Right ventricle myocardium inferior (tissue), 1 donor: ENCODE data around the gene RPS21. TPM values are rescaled to one million over a fixed set of nuclear protein-coding genes. Genes with fewer than 3 reads are reported as not detected.

Experiments used
- ATAC-seq: fragments of 200-7000 bp; cut with Tn5 transposase; one replicate; pipeline ENCODE4 v1.9.1; 2020; ENCODE audit warnings: mild to moderate bottlenecking, moderate library complexity
- DNase-seq: peaks from one replicate; pipeline ENCODE4 v3.0.0; 2021; ENCODE audit errors: missing footprints
- intact Hi-C: fragments of 100-400 bp; cut with DNase I; formaldehyde crosslinking; loops from one replicate; pipeline ENCODE4 v1.11.0; 2022
- total RNA-seq: library from RNA; stranded (reverse); fragmentation: NEBNext Ultra II Directional; extraction: Animal tissue kit (Norgen Biotek cat#: 25700); gene quantifications from one replicate; pipeline ENCODE4 v1.2.1, GENCODE V29; 2021
- donor health status: DM: no; HTN: yes; CAD: no; lungs with severe emphysema.

The RPS21 gene
- total RNA-seq, 1 donor from 2014 or later, result 782 TPM

GRCh38 chr20:62389601-62390087, 2.7 kb downstream of the RPS21 start:
- DNase-seq (no peak), ATAC-seq (no peak)
- intact Hi-C loops, result loop anchor here (10.0 kb wide), 3 partner anchors 205 to 405 kb away; partner anchors contain the start of genes MRGBP and MTG2

GRCh38 chr20:62390317-62391164, 3.6 kb downstream of the RPS21 start:
- intact Hi-C loops, result no loop called here

GRCh38 chr20:62391165-62392076, 4.5 kb downstream of the RPS21 start:
- no peak for ATAC-seq
- intact Hi-C loops, result no loop called here
- DNase-seq, result no peak

More at GRCh38 chr20:62390317-62391164, 3.6 kb downstream of the RPS21 start:
- no peak for ATAC-seq
- DNase-seq, result no peak

GRCh38 chr20:62392077-62392418, 5.1 kb downstream of the RPS21 start:
- DNase-seq (no peak), ATAC-seq (no peak)
- intact Hi-C loops, result no loop called here

- peak; percentile 12 for ATAC-seq
- intact Hi-C loops, result no loop called here
- DNase-seq, result no peak
These were observed 5.9 kb downstream of the RPS21 start for GRCh38 chr20:62392621-62393334.

GRCh38 chr20:62393335-62393665, 6.4 kb downstream of the RPS21 start:
- DNase-seq (no peak), ATAC-seq (no peak)
- intact Hi-C loops, result no loop called here

GRCh38 chr20:62393830-62394229, 6.9 kb downstream of the RPS21 start:
- intact Hi-C loops, result no loop called here
- no peak for ATAC-seq
- DNase-seq, result no peak

- DNase-seq, result no peak
- no peak for ATAC-seq
- intact Hi-C loops, result no loop called here
These were observed 7.6 kb downstream of the RPS21 start for GRCh38 chr20:62394248-62395245.

- ATAC-seq, result no peak
- intact Hi-C loops, result no loop called here
- DNase-seq, result no peak
These were observed 8.7 kb downstream of the RPS21 start for GRCh38 chr20:62395311-62396242.

GRCh38 chr20:62396367-62397239, 9.7 kb downstream of the RPS21 start:
- intact Hi-C loops, result no loop called here
- DNase-seq (peak; percentile 63), ATAC-seq (no peak)

GRCh38 chr20:62398120-62398821, 11.4 kb downstream of the RPS21 start:
- intact Hi-C loops, result no loop called here
- DNase-seq (no peak), ATAC-seq (no peak)

GRCh38 chr20:62400021-62400420, 13.1 kb downstream of the RPS21 start:
- DNase-seq, result no peak
- intact Hi-C loops, result no loop called here
- ATAC-seq, result no peak

- ATAC-seq, result no peak
- no peak for DNase-seq
- intact Hi-C loops, result no loop called here
These were observed 13.6 kb downstream of the RPS21 start for GRCh38 chr20:62400541-62400940.

GRCh38 chr20:62401331-62401779, 14.5 kb downstream of the RPS21 start:
- intact Hi-C loops, result no loop called here
- no peak for ATAC-seq
- no peak for DNase-seq

- ATAC-seq, result no peak
- DNase-seq, result no peak
- intact Hi-C loops, result no loop called here
These were observed 15.7 kb downstream of the RPS21 start for GRCh38 chr20:62402456-62403150.
